Peyer's patch (tissue), 4 donors: ENCODE data around the gene NBEAL2.

Experiments used
- CTCF ChIP-seq, 6 experiments: fragments of 450-650 bp in 4 of 6; fragments of 200-600 bp in 2 of 6; sonication (generic) in 1 of 6; IDR thresholded peaks; one replicate each; pipeline ENCODE4 v1.5.1; 2017 to 2019; ENCODE audit warnings: antibody characterized with exemption in 6 of 6, mild to moderate bottlenecking in 3 of 6, moderate library complexity in 1 of 6
- POLR2A ChIP-seq, 2 donors: fragments of 450-650 bp; IDR thresholded peaks; one replicate each; pipeline ENCODE4 v1.5.1; 2017; ENCODE audit warnings: antibody characterized with exemption in 2 of 2, mild to moderate bottlenecking in 2 of 2, moderate library complexity in 2 of 2

- TF ChIP-seq CTCF (IDR thresholded peaks at IDR 0.05) (no peak), POLR2A (IDR thresholded peaks at IDR 0.05) (no peak)
Observed at GRCh38 chr3:47024932-47025331, 45.5 kb downstream of the NBEAL2 start.
